ENCODE results near the gene C11orf68. TPM values are rescaled to one million over a fixed set of nuclear protein-coding genes. Genes with fewer than 3 reads are reported as not detected.
A peak's percentile ranks its signal among the peaks of the same experiment; 100 is the strongest.

C11orf68 gene
- total RNA-seq, 1 donor from 2014 or later = 28.6 TPM

GRCh38 chr11:65886826-65887722 is 31.8 kb downstream of the C11orf68 start:
- no peak for DNase-seq (ENCODE audit: low spot score, unreplicated experiment)

GRCh38 chr11:65885808-65886536 is 32.9 kb downstream of the C11orf68 start:
- Mint-ChIP-seq H3K27ac (no peak overlapping the region), H3K27me3 (peaks cover 8% of the 10 kb centered on the region), H3K4me1 (ENCODE audit: low read depth) (peaks cover 30% of the 10 kb centered on the region), H3K4me3 (ENCODE audit: low read depth) (no peak overlapping the region), H3K9me3 (ENCODE audit: low read depth) (no peaks in the 10 kb centered on the region), H3K36me3 (ENCODE audit: insufficient read depth) (peaks cover 6% of the 10 kb centered on the region)
- DNase-seq (ENCODE audit: low spot score, unreplicated experiment) = no peak
- TF ChIP-seq CTCF (IDR thresholded peaks at IDR 0.05; ENCODE audit: unreplicated experiment) = no peak

More at GRCh38 chr11:65886826-65887722, 31.8 kb downstream of the C11orf68 start:
- H3K27me3 Mint-ChIP-seq = peaks cover 11% of the 10 kb centered on the region
- H3K9me3 Mint-ChIP-seq (ENCODE audit: low read depth) = no peaks in the 10 kb centered on the region
- H3K36me3 Mint-ChIP-seq (ENCODE audit: insufficient read depth) = peaks cover 6% of the 10 kb centered on the region
- peak overlapping the region; percentile 69 for H3K27ac Mint-ChIP-seq
- no peak for TF ChIP-seq CTCF (IDR thresholded peaks at IDR 0.05; ENCODE audit: unreplicated experiment)
- H3K4me1 Mint-ChIP-seq (ENCODE audit: low read depth) = peaks cover 30% of the 10 kb centered on the region
- H3K4me3 Mint-ChIP-seq (ENCODE audit: low read depth) = peak overlapping the region; percentile 98

GRCh38 chr11:65885231-65885630 is 33.6 kb downstream of the C11orf68 start:
- no peak for DNase-seq (ENCODE audit: low spot score, unreplicated experiment)
- no peak overlapping the region for H3K4me3 Mint-ChIP-seq (ENCODE audit: low read depth)
- H3K27ac Mint-ChIP-seq = no peak overlapping the region
- H3K4me1 Mint-ChIP-seq (ENCODE audit: low read depth) = peaks cover 29% of the 10 kb centered on the region
- peaks cover 6% of the 10 kb centered on the region for H3K36me3 Mint-ChIP-seq (ENCODE audit: insufficient read depth)
- H3K27me3 Mint-ChIP-seq = peaks cover 8% of the 10 kb centered on the region
- no peak for TF ChIP-seq CTCF (IDR thresholded peaks at IDR 0.05; ENCODE audit: unreplicated experiment)
- no peaks in the 10 kb centered on the region for H3K9me3 Mint-ChIP-seq (ENCODE audit: low read depth)

GRCh38 chr11:65884716-65885092 is 34.2 kb downstream of the C11orf68 start:
- H3K27me3 Mint-ChIP-seq = peaks cover 2% of the 10 kb centered on the region
- peak; percentile 95 for TF ChIP-seq CTCF (IDR thresholded peaks at IDR 0.05; ENCODE audit: unreplicated experiment)
- no peaks in the 10 kb centered on the region for H3K9me3 Mint-ChIP-seq (ENCODE audit: low read depth)
- peak overlapping the region; percentile 86 for H3K27ac Mint-ChIP-seq
- H3K4me3 Mint-ChIP-seq (ENCODE audit: low read depth) = peak overlapping the region; percentile 52
- peaks cover 6% of the 10 kb centered on the region for H3K36me3 Mint-ChIP-seq (ENCODE audit: insufficient read depth)
- H3K4me1 Mint-ChIP-seq (ENCODE audit: low read depth) = peaks cover 24% of the 10 kb centered on the region
- DNase-seq (ENCODE audit: low spot score, unreplicated experiment) = peak; percentile 80

Measured in progenitor cell of endocrine pancreas (in vitro differentiated cells).